A549 (cell line): ENCODE data around the gene KPNA6.

ENCODE experiments used
- CEBPB ChIP-seq, 2 experiments: fragments of >200 bp in 1 of 2; sonication (Bioruptor Twin) in 1 of 2; formaldehyde crosslinking in 1 of 2; IDR thresholded peaks; 2 replicates each; pipeline ENCODE4 v1.6.1; 2012 to 2016
- JUN ChIP-seq, 2 experiments: fragments of >200 bp; sonication (Bioruptor Twin); formaldehyde crosslinking; IDR thresholded peaks; 2 replicates in 1 of 2; 3 replicates in 1 of 2; pipeline ENCODE4 v1.6.1; 2016 to 2017
- MYC ChIP-seq: IDR thresholded peaks from 2 replicates; pipeline ENCODE4 v1.6.1; 2012; ENCODE audit warnings: mild to moderate bottlenecking, inconsistent platforms, low read length, improper control_type of control experiment, borderline replicate concordance
- POLR2A ChIP-seq: IDR thresholded peaks from 2 replicates; pipeline ENCODE4 v1.6.1; 2012; ENCODE audit warnings: mild to moderate bottlenecking, low read length
- ZFP36 ChIP-seq: fragments of 450-650 bp; IDR thresholded peaks from 2 replicates; pipeline ENCODE4 v1.6.1; 2014; ENCODE audit warnings: borderline replicate concordance; ENCODE audit not compliant: partially characterized antibody
- TF ChIP-seq, protein P1 (sequence below): fragments of >200 bp; sonication (Bioruptor Twin); formaldehyde crosslinking; IDR thresholded peaks from 3 replicates; pipeline ENCODE4 v1.5.1; 2016

GRCh38 chr1:32107742-32108661, at the start of gene KPNA6:
- TF ChIP-seq POLR2A (peak; percentile 28), JUN (IDR thresholded peaks at IDR 0.05) (peak in 1 of 2 experiments; percentile 57; a peak in 1 of 5 replicates), MYC (no peak), CEBPB (IDR thresholded peaks at IDR 0.05) (no peak), ZFP36 (no peak)
- TF ChIP-seq, protein P1, sequence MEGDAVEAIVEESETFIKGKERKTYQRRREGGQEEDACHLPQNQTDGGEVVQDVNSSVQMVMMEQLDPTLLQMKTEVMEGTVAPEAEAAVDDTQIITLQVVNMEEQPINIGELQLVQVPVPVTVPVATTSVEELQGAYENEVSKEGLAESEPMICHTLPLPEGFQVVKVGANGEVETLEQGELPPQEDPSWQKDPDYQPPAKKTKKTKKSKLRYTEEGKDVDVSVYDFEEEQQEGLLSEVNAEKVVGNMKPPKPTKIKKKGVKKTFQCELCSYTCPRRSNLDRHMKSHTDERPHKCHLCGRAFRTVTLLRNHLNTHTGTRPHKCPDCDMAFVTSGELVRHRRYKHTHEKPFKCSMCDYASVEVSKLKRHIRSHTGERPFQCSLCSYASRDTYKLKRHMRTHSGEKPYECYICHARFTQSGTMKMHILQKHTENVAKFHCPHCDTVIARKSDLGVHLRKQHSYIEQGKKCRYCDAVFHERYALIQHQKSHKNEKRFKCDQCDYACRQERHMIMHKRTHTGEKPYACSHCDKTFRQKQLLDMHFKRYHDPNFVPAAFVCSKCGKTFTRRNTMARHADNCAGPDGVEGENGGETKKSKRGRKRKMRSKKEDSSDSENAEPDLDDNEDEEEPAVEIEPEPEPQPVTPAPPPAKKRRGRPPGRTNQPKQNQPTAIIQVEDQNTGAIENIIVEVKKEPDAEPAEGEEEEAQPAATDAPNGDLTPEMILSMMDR: no peak
